Activated gamma-delta T cell treated with Interleukin-2 at 50 U/mL for 16 hours (primary cell): ENCODE data around the gene UBAC2.

Experiments used
- DNase-seq: peaks from one replicate; pipeline ENCODE4 v3.0.0-alpha.2; 2020

The UBAC2 gene

DNA sequence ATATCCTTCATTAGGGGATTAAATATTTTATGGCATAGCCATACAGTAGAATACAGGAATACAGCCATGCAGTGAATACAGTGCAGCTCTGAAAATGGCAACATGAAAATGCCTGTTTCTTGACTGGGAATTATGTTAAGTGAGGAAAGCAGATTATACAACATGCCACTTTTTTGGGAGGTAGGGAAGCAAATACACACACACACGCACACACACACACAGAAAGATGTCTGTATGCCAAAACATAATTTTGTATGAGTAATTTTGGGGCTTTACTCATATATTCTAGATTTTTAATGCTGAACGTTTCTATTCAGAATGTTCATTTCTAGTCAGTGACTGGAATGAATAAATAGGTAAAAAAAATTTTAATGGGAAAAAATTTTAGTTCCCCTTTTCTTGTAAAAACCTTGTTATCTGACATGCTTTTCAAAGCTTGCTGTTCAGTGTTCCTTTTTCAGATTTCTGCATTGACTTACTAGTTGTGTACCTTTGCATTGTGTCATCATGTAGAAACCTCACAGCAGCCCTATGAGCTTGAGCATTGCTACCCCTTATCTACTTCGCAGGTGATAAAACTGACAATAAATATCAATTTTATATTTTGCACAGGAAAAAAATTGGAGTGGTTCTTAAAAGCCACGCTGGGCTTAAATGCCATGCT is 98.7 kb downstream of the UBAC2 start:
- DNase-seq: no peak

- DNase-seq: no peak
Measured at GRCh38 chr13:99299920-99300341, 99.3 kb downstream of the UBAC2 start.

- no peak for DNase-seq
Measured at GRCh38 chr13:99301056-99301838, 100.6 kb downstream of the UBAC2 start.

DNA sequence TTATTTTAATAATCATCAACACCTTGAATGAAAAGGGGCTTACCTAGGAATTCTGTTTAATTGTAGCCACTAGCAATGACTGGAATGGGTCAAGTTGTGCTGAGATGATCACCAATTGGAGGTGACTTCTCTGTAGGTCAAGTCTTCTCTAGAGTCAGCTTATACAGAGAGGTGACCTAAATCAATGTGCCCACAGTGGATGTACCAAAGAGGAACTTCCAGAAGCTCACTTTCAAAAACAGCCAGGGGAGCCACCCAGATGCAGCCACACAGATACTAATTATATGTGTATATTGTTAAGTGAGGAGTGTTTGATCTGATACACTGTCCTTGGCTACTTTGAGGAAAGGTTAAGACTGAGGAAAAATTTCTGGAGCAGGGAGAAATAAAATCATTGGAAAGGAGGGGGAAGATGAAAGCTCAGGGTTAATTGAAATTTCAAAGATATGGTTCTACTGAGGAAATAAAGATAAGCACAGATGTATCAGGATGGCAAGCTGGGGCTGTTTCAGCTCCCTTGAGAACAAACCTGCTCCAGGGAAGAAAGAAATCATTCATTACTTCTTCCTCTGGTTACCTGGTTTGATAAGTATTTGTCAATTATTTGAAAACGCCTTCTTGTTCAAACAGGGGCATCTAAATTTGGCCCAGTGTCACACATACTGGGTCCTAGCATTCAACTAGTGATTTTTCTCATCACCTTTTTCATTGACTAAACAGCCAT is 101.4 kb downstream of the UBAC2 start:
- DNase-seq: no peak

GRCh38 chr13:99302637-99303505 is 102.2 kb downstream of the UBAC2 start:
- no peak for DNase-seq

DNA sequence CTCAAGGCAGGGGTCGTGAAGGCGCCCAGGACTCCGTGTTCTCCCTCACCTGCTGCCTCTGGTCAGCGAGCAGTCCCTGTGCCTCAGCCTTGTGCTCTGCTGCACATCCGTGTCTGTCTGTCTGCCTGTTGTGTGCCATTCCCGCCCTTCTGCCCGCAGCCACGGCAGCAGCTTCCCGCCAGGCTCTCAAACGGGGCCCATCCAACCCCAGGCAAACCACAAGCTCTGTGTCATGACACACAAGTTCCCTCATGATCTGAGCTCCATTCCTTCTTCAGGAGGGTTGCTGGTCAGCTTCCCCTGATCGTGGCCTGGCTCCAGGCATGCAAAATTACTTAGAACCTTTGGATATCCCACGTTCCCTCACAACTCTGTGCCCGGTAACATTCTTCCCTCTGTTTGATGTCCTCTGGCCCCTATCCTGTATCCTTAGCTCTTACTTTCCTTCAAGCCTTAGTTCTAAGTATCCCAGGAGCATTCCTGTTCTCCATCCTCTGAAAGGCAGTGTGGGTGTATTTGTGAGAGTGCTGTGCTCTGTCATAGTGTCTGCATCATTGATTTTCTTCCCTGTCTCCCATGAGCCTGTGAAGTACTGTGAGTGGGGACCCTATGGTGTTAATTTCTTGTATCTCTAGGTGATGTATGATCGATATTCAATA is 103.3 kb downstream of the UBAC2 start:
- DNase-seq: no peak

- no peak for DNase-seq
Measured at GRCh38 chr13:99304541-99304940, 103.9 kb downstream of the UBAC2 start.

DNA sequence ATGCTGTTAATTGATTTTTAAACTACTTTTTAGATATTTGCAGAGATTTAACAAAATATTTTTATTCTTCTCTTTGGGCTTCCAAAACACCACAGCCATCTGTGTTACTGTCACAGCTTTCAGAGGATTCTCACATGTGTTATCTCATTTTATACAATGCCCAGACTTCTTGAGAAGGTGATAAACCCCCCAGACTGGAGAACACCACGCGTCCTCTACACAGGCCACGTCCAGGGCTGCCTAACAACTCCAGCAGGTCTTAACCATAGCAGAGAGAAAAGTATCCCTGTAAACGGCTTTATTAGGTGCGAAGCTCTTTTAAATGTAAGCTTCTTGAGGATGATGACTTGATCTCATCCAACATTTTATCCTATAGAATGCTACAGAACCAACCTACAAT is 104.5 kb downstream of the UBAC2 start:
- no peak for DNase-seq

DNA sequence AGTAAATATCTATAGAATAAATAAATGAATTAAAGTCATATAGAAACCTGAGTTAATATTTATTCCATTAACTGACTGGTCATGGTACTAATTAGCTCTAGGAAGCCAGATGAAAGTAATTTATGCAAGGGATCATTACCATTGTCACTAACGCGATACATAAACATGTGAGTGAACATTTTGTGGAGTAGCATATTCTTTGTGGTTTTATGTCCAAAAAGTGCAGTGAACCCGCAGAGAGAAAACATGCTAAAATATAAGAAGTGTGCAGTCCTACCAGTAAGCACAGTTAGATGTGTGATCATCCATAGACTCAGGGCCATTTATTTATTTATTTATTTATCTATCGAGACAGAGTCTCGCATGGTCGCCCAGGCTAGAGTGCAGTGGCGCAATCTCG is 104.9 kb downstream of the UBAC2 start:
- DNase-seq: no peak

GRCh38 chr13:99307247-99307646 is 106.6 kb downstream of the UBAC2 start, which contains the start of gene GPR183:
Gene GPR183, minus strand, starts transcription at chr13:99307399. Its CDS starts 11,254 bp downstream, at chr13:99296145.
- DNase-seq: no peak

- peak; percentile 39 for DNase-seq
Measured at GRCh38 chr13:99307648-99308339, 107.1 kb downstream of the UBAC2 start.

DNA sequence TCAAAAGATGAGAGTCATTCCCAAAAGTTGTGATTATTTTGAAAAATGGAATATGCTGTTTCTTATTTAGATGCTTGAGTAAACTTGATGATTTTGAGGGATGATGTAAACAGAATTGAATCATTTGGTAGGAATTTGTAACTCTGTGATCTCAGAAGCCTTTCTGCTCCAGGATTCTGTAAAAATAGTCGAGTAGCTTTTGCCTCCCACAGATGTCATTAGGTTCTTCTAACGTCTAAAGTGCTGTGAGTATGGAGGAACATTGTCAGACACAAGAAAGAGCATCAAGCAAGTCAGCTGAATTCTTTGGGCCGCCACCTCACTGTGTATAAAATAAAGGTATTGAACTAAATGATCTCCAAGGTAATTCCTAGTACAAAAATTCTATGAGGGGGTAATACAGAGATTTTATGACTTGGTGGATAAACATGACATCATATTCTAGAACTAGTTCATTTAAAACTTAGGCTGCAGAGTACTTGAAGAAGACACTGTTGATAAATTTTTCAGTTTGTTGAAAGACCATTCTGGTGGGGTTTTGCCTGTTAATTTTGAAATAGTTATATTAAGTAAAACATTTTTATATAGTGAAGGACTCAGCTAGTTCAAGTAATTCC is 107.9 kb downstream of the UBAC2 start:
- no peak for DNase-seq

- DNase-seq: no peak
Measured at GRCh38 chr13:99310382-99311031, 109.9 kb downstream of the UBAC2 start.

DNA sequence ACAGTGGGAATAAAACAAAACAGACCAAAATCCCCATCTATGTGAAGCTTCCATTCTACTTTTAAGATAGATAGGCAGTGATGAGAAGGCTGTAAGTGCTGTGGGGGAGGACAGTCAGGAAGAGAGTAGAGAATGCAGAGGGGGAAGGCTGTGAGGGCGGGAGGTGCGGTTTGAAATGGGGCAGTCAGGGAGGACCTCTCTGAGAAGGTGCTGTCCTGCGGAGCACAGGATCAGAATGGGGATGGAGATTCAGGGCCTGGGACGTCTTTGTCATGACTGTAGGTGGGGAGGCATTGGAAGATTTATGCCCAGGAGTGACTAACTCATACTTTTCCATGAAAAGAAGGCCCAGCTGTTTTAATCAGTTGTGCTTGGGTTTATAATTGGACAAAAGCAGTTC is 110.5 kb downstream of the UBAC2 start:
- DNase-seq: no peak

DNA sequence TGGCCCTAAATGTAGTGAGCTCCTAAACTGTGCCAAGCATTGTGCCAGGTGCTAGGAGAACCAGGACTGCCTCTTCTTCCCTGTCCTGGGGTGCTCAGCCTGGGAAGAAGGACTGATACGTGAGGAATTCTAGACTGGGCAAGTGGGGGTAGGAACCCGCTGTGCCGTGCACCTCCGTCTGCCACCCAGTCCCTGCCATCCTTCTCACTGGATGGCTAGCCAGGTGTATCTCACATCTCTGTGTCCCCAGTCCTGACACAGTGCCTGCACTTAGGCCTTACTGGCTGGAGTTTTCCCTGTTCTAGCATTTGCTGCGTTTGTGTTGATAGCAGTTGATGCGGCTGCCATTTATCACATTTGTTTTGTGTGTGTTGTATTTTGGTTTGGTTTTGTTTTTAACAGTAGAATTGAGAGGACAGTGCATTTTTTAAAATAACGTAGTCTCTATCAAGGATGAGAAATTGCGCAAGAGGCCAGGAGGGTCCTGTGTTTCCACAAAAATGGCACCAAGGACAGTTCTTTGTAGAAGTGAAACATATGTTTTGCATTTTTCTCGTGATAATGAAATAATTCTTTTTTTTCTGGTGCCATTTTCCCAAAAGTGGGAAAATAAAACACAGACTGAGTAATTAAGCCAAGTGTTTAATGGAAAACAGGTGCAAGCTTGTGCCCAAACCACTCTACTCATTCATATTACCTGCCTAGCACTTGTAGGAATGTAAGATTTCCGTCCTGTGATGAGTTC is 111.3 kb downstream of the UBAC2 start:
- no peak for DNase-seq

DNA sequence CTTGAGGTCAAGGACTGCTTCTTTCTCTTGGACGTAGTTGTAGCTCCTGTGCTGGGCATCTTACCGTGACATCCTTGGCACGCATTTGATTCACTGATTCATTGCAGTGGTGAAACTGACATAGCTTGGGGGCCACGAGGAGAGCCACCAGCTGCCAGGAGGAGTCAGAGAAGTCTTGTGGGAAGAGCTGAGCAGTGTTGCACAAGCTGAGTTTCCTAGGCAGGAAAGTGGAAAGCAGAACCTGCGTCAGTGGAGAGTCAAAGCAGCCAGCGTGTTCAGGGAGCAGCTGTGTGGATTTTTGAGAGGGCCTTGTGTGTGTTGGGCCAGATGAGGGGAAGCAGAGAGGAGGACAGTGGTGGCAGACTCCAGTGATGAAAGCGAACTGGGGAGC is 111.8 kb downstream of the UBAC2 start:
- DNase-seq: no peak

GRCh38 chr13:99313501-99313900 is 112.8 kb downstream of the UBAC2 start:
- no peak for DNase-seq

DNA sequence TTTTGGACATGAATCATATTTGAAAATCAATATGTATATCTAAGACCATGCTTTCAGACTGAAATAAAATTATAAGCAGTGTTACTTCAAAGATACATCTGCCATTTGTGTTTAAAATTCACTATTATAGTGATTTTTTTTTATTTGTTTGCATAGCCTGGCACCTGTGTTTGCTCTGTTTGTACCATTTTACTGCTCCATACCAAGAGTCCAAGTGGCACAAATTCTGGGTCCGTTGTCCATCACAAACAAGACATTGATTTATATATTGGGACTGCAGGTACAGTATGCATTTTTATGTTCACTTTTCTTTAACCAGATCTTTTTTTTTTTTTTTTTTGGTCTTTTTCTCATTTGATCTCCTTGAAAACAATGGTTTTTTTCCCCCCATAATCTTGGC is 113.3 kb downstream of the UBAC2 start:
- DNase-seq: no peak

DNA sequence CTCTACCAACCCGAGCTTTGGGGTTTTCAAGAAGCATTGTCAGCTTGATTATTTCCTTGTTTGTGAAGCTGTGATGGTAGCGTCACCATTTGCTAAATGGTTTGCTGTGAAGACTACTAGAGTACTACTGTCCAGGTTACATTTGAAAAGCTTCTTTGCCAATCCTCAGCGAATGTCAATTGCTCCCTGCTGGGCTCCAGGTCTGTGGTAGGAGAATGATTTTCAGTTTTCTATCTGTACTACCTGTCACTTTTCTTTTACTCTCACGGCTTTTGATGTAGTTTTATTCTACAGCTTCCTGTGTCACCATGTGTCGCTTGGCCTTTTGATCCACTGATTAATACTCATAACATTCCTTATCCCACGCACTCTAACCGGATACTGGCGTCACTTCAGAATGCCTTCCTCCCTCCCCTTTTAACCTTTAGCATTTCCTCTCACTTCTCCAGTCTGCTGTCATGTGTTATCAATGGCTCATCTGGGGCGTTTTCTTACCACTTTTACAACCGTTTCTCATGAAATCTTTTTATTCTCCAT is 114.1 kb downstream of the UBAC2 start:
- no peak for DNase-seq

GRCh38 chr13:99315186-99315585 is 114.5 kb downstream of the UBAC2 start:
- no peak for DNase-seq
